Stimulated activated CD8-positive, alpha-beta memory T cell treated with anti-CD3 and anti-CD28 coated beads, Interleukin-2, amount 100 ng/mL, for 48 hours (primary cell): ENCODE measurements around the gene SKIC8.

Experiments used
- DNase-seq, 2 donors: peaks; one replicate each; pipeline ENCODE4 v3.0.0-alpha.2; 2020; ENCODE audit warnings: low read depth in 2 of 2

Gene SKIC8

DNA sequence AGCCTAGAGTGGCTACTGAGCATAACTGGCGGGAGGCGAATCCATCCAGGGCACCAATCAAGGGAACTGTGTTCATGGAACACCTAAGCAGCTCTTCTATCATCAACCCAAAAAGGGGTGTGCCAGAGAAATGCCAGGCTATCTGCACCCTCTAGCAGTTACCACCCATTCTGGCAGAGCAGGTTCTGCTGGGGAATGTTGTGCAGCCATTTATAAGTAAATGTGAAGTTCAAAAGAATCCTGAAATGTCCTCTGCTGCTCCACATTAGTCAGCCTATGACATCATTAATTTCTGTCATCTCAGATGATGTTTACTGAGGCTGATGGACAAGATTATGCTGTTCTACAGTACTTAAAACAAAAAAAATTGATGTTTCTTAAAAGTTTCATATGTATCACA is 7.7 kb downstream of the SKIC8 start:
- DNase-seq, result no peak

DNA sequence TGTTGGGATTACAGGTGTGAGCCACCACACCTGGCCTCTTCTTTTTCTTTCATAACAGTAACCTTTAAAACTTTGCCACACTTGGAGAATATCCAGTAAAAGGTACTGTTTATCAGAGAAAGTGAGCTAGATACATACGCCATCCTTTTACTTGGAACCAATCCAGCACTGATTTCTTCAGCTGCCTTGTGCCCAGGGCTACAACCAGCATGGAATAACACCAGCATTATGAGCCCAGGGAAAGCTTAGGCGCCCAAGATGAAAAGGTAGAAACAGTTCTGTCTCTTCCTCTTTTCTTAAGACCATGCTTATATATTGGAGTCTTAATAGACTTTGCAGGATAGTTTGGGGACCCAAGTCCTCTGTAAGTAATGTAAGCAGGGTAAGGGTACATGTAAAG is 8.4 kb downstream of the SKIC8 start:
- no peak for DNase-seq

- no peak for DNase-seq
These were observed 9.2 kb downstream of the SKIC8 start for GRCh38 chr15:78290222-78290621.

DNA sequence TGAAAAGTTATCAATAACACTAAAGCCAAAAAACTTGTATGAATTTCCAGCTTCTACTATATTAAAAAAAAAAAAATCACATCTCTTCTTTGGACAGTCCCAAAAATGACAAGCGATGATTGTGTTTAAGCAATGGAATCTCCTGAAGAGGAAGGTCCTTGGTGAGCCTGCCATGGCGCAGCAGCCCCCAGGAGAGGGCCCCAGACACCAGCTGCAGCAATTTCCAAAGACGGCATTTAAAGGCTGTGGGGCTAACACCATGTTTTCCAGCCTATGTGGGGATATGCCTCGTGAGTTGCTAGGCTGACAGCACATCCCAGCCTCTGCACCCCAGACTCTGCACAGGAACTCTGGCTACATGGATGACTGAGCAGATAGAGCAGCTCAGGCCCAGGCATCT is 14.7 kb downstream of the SKIC8 start:
- DNase-seq, result no peak

DNA sequence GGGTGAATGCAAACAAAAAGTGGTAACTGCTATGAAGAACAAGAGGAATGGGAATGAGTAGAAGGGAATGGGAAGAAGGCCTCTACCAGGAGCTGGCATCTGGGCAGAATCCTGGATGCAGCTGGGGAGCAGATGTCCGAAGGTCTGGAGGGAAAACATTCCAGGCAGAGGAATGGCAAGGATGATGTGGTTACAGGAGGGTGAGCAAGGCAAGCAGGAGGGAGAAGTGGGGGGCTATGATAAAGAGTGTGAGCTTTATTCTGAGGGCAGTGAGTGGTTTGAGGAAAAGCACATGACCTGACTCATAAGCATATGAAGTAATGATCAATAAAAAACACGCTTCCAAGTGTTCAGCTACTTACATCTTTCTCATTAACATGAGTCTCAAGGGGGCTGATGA is 17.1 kb downstream of the SKIC8 start:
- no peak for DNase-seq

DNA sequence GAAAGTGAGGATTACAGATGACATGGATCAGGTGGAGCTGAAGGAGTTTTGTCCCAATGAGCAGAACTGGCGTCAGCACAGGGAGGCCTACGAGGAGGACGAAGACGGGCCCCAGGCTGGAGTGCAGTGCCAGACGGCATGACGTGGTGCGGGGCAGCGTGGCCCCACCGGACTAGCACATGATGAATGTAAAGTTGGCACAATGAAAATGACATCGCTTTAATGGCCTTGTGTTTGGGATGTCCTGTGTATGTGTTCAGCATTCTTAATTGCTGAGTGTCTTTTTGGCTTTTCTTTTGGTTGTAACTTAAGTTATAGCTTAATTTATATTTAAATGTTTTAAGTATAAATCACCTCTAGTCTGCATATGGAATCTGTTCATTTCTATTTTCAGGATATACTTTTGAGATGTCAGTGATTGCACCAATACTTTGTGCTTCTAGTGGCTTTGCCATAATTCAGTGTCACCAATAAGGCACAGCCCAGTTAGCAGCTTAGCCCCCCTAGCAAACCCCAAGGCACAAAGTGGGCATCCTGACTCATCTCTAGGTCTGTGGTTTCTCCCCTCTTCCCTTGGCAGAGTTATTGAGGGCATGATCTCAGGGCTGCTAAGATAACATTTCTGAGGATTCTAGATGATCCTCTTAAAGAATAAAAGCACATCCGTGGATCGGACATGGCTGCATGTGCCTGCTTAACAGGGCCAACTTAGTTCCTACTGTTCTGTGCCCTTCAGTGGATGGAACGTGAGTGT is 18.9 kb downstream of the SKIC8 start:
- no peak for DNase-seq

- DNase-seq, result no peak
These were observed 23.1 kb downstream of the SKIC8 start for GRCh38 chr15:78276064-78276943.

DNA sequence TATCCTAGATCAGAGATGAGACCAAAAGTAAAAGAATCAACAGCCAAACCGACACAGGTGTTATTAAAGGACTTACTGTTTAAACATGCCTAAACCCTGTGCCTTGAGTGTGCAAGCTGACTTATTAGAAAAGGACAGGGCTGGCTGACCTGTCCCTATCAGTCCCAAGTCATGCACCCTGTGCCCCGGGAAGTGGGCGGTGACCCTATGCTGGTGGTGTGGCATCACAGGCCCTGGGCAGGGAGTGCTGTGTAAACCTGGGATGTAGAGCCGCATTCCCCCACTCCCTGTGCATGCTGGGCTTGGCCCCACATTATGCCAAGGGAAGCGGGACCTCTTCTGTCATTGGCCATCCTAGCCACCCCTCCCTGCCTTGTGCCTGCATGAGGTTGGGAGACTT is 24.4 kb downstream of the SKIC8 start:
- DNase-seq, result no peak

DNA sequence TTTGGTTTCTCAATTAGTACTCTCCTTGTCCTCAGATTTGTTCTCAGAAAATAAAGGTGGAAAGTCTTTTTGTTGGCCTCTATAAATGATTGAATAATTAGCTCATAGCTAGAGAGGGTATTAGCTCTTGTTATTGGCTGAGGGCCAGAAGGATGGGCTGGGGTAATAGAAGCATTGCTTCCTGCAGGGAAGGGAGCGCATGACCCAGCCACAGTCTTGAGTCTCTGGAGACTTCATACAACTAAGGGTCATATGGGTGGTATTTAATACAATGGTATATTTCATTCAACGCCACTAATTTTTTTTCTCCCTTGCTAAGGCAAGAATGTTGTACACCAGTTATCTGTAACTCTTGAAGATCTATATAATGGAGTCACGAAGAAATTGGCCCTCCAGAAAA is 26.6 kb downstream of the SKIC8 start:
- no peak for DNase-seq

DNA sequence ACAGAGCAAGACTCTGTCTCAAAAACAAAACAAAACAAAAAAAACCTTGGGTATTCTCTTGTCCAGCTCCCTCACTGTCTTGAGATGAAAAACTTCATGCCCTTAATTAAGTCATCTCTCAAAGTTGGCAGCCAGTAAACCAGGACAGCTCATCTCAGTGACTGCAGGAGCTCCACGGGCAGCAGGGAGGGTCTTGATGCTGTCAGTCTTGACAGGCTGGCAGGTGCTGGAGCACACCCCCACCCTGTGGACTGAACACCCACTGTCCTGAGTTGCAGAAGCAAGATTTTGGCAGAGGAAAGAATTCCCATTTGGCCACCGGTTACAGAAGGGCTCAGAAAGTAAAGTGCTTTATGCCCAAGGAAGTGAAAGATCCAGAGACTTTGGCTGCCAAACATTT is 27.1 kb downstream of the SKIC8 start:
- no peak for DNase-seq

DNA sequence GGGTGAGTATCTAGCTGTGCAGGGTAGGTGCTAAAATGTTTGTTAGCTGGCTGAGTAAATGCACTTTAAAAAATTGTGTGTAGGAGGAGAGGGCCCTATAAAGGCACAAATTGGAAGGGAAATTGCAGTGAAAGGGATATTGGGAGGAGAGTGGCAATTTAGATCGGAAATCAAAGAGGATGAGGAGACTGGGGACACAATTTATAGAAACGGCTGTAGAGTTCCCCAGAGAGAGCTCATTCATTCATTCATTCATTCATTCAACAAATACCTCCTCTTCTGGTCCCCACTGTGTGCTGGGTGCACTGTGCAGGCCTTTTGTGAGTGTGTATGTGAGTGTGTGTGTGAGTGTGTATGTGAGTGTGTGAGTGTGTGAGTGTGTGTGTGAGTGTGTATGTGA is 32.6 kb downstream of the SKIC8 start:
- no peak for DNase-seq

DNA sequence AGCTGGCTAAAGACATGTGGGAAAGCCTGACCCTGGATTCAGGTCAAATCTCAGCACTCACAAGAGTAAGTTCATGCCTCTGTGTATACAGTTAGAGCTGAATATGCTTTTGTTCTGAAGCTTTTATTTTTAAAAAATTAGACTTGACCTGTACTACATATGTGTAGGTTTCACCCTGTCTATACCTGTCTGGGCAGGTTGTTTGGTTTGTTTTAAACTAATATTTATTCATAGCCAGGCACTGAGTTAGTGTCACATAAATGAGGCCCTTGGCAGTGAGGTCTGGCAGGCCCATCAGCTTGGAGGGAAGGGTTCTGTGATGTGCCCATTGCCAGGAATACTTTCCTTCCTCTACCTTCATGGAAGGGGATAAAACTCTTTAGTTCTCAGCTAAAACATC is 33.2 kb downstream of the SKIC8 start:
- DNase-seq, result no peak

- DNase-seq, result no peak
These were observed 33.6 kb downstream of the SKIC8 start for GRCh38 chr15:78265752-78266224.

GRCh38 chr15:78265137-78265460 is 34.3 kb downstream of the SKIC8 start:
- DNase-seq, result no peak

DNA sequence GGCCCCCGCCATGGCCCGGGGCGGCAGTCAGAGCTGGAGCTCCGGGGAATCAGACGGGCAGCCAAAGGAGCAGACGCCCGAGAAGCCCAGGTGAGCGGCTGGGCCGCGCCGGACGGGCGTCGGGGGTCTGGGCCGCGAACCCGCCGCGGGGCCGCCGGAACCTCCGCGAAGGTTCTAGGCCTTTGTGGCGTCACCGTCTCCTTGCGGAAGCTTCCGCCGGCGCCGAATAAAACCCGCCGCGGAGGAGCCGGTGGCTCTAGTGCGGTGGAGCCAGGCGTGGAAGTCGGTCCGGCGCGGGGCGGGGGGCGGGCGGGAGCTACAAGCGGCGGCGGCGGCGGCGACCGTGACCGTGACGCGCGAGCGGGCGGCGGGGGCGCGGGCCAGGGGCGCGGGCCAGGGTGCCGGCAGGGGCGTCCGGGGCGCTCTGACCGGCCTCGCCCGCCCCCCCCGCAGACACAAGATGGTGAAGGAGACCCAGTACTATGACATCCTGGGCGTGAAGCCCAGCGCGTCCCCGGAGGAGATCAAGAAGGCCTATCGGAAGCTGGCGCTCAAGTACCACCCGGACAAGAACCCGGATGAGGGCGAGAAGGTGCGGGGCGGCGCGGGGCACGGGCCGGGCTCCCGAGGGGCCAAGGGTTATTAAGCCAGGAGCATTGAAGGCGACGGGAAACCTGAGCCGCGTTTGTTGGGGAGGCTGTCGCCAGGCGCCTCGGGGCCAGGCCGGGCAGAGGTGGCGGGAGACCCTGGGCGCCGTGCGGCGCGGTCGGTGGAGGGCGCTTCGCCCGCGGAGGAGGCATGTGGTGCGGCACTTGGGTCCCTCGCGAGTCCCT is 34.9 kb downstream of the SKIC8 start, which contains the start of gene DNAJA4:
Gene DNAJA4 (plus strand): TSS at position 259 of the 833 bp plus-strand sequence. CDS start 202 bp downstream, at position 461.
- peak; percentile 32 to 34 for DNase-seq

GRCh38 chr15:78263907-78264303 is 35.5 kb downstream of the SKIC8 start:
- no peak for DNase-seq

DNA sequence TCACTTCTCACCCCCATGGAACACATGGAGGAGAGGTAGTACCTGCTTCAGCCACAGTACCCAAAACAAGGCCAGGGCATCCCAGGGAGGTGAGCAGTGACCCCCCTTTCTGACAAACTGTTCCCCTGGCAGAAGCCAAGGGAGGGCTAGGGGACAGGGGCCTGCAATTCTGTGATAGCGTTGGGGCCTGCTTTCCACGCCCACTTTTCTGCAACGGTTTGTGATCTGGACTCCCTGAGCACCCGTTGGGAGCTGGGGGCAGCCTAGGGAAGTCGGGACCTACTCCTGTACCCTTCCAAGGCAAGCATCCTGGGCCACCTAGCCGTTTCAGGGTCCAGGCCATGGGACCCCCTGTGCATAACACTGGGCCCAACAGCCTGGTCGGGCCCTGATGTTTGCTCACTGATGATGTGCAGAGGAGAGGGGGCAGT is 36.0 kb downstream of the SKIC8 start:
- DNase-seq, result no peak

DNA sequence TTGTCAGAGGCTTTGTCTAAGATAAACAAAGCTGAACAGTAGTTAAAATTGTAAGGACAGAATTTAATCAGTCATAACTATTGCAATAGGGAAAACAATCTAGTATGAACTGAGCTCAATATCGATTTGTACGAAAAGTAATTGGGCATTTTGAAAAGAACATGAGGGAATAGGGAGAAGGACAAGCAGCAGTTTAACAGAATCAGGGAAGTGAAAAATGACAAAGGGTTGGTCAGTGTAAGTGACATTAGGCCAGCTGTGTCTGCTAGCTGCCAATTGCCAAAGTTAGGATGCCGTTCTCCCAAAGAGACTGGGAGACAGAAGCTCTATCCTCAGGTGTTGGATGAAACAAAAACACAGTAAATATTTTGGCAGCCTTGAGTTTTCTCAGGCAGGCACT is 38.3 kb downstream of the SKIC8 start:
- DNase-seq, result no peak

- no peak for DNase-seq
These were observed 38.9 kb downstream of the SKIC8 start for GRCh38 chr15:78260489-78260888.

GRCh38 chr15:78259232-78259631 is 40.2 kb downstream of the SKIC8 start:
- DNase-seq, result no peak

DNA sequence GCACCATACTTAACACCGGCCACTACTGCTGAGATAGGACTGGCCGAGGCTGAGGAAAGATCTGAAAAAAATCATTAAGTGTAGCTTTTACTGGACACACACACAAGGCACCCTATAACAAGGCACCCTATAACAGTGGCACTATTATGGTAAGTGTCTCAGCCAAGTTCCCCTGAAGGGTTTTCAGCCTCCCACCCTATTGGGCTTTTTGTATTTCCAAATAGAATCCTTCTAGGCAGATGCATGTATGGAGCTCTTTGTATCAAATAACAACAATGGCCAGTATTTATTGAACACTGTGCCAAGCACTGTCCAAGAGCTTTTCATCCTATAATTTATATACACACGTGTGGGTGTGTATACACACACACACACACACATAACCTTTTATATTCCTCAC is 41.7 kb downstream of the SKIC8 start:
- no peak for DNase-seq

DNA sequence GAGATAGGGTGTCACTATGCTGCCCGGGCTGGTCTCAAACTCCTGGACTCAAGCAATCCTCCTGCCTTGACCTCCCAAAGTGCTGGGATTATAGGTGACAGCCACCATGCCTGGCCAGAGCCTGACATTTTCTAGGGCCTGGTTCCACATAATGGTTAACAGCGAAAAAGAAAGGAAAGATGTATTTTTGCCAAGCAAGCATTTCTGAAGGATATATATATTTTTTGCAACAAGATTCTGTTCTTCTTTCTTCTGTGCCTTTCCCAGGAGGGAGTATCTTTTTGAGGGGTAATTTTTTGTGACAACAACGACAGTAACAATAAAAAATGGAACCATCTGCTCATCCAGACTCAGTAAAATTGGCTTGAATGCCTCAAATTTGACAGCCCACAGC is 43.4 kb downstream of the SKIC8 start:
- DNase-seq, result no peak
